H1 (cell line): ENCODE measurements around the gene CLDN7. TPM values are rescaled to one million over a fixed set of nuclear protein-coding genes. Genes with fewer than 3 reads are reported as not detected.
A peak's percentile ranks its signal among the peaks of the same experiment; 100 is the strongest.

Experiments
- CTCF ChIA-PET: fragments of 300-600 bp; sonication (Branson Sonifier 250); formaldehyde crosslinking; loops from one replicate; lab custom pipeline; 2021; ENCODE audit not compliant: partially characterized antibody; lab: Charles Lee
- POLR2A ChIA-PET: fragments of 300-600 bp; sonication (Branson Sonifier 250); formaldehyde crosslinking; loops from one replicate; lab custom pipeline; 2021; ENCODE audit warnings: inconsistent platforms; ENCODE audit not compliant: partially characterized antibody; lab: Charles Lee
- DNase-seq, 2 experiments: peaks; one replicate each; pipeline versions ENCODE4 v3.0.0 to v3.0.0-alpha.2; 2010 to 2022; ENCODE audit warnings: low spot score in 2 of 2, low read depth in 1 of 2, mixed read lengths in 1 of 2
- FAIRE-seq: peaks from 2 replicates; lab custom pipeline; 2011; peaks lifted over from hg19 to GRCh38; lab: Jason Lieb, UNC
- H2AFZ ChIP-seq: 2 replicates; pipeline ENCODE4 v1.8.1; 2012; ENCODE audit warnings: low read length, inconsistent platforms
- H2AK5ac ChIP-seq: 2 replicates; pipeline ENCODE4 v1.6.1; 2013; ENCODE audit warnings: low read depth, low read length
- H2BK120ac ChIP-seq: replicated peaks from 2 replicates; pipeline ENCODE3; 2013; ENCODE audit warnings: low read depth, low read length, inconsistent platforms
- H2BK12ac ChIP-seq: 2 replicates; pipeline ENCODE4 v1.6.1; 2013; ENCODE audit warnings: low read depth, low read length
- H2BK15ac ChIP-seq: 2 replicates; pipeline ENCODE4 v1.6.1; 2013; ENCODE audit warnings: low read length
- H2BK20ac ChIP-seq: 2 replicates; pipeline ENCODE4 v1.6.1; 2013; ENCODE audit warnings: low read length
- H2BK5ac ChIP-seq: 2 replicates; pipeline ENCODE4 v1.6.1; 2013; ENCODE audit warnings: low read depth, low read length
- H3K14ac ChIP-seq: 2 replicates; pipeline ENCODE4 v1.6.1; 2013; ENCODE audit warnings: inconsistent platforms; ENCODE audit not compliant: insufficient read length
- H3K18ac ChIP-seq: 2 replicates; pipeline ENCODE4 v1.6.1; 2013; ENCODE audit warnings: low read length; ENCODE audit errors: extremely low read depth
- H3K23ac ChIP-seq: 2 replicates; pipeline ENCODE4 v1.6.1; 2013; ENCODE audit warnings: inconsistent platforms; ENCODE audit not compliant: insufficient read length
- H3K23me2 ChIP-seq: 2 replicates; pipeline ENCODE4 v1.6.1; 2013; ENCODE audit warnings: low read depth, low read length
- H3K27ac ChIP-seq: 2 replicates; pipeline ENCODE4 v1.6.1; 2011; ENCODE audit warnings: low read depth, low read length, inconsistent platforms
- H3K27me3 ChIP-seq, 4 experiments: replicated peaks in 1 of 4; 1 replicate in 1 of 4; 2 replicates in 3 of 4; pipeline versions ENCODE4 v1.6.1 to v1.8.1; 2011 to 2013; ENCODE audit warnings: low read length in 3 of 4, mild to moderate bottlenecking in 3 of 4, inconsistent platforms in 2 of 4, mixed read lengths in 2 of 4, moderate library complexity in 1 of 4; ENCODE audit not compliant: control insufficient read depth in 3 of 4, insufficient read depth in 3 of 4; ENCODE audit errors: extremely low read depth in 1 of 4
- H3K36me3 ChIP-seq, 4 experiments: 2 replicates each; pipeline versions ENCODE4 v1.6.1 to v1.8.1; 2011 to 2013; ENCODE audit warnings: mild to moderate bottlenecking in 4 of 4, low read length in 3 of 4, moderate library complexity in 2 of 4, control low read depth in 1 of 4, inconsistent platforms in 1 of 4; ENCODE audit not compliant: insufficient read depth in 4 of 4, control insufficient read depth in 2 of 4
- H3K4ac ChIP-seq: replicated peaks from 2 replicates; pipeline ENCODE3; 2013; ENCODE audit warnings: low read length, low read depth, mixed read lengths, inconsistent platforms; ENCODE audit not compliant: insufficient read length
- H3K4me1 ChIP-seq, 4 experiments: replicated peaks in 1 of 4; 1 replicate in 1 of 4; 2 replicates in 3 of 4; pipeline versions ENCODE4 v1.6.1 to v1.8.1; 2011 to 2013; ENCODE audit warnings: low read length in 3 of 4, inconsistent platforms in 2 of 4, mixed read lengths in 1 of 4; ENCODE audit not compliant: insufficient read depth in 4 of 4, control insufficient read depth in 3 of 4
- H3K4me2 ChIP-seq, 2 experiments: 2 replicates each; pipeline versions ENCODE4 v1.6.1 to v1.8.1; 2011 to 2013; ENCODE audit warnings: low read depth in 2 of 2, low read length in 2 of 2, control low read depth in 1 of 2, inconsistent platforms in 1 of 2, mild to moderate bottlenecking in 1 of 2; ENCODE audit not compliant: insufficient read depth in 1 of 2
- H3K4me3 ChIP-seq, 4 experiments: fragments of 200-600, 300-600 bp in 1 of 4; sonication (generic), shearing (Covaris generic), sonication (Bioruptor Twin) in 1 of 4; 2 replicates each; pipeline versions ENCODE4 v1.5.1 to v1.8.1; 2011 to 2016; ENCODE audit warnings: low read length in 4 of 4, low read depth in 3 of 4, control low read depth in 2 of 4, inconsistent platforms in 2 of 4, mild to moderate bottlenecking in 2 of 4, mixed read lengths in 1 of 4, moderate library complexity in 1 of 4; ENCODE audit not compliant: insufficient read depth in 2 of 4; ENCODE audit errors: extremely low read depth in 1 of 4
- H3K56ac ChIP-seq: replicated peaks from 2 replicates; pipeline ENCODE3; 2013; ENCODE audit warnings: low read depth, mild to moderate bottlenecking, mixed read lengths, low read length, inconsistent platforms; ENCODE audit not compliant: insufficient read length
- H3K79me1 ChIP-seq: 2 replicates; pipeline ENCODE4 v1.6.1; 2013; ENCODE audit warnings: low read depth, low read length, control low read depth
- H3K79me2 ChIP-seq, 2 experiments: 2 replicates each; pipeline versions ENCODE4 v1.6.1 to v1.8.1; 2012 to 2013; ENCODE audit warnings: low read length in 2 of 2, mild to moderate bottlenecking in 2 of 2, inconsistent platforms in 1 of 2; ENCODE audit not compliant: insufficient read depth in 2 of 2, control insufficient read depth in 1 of 2
- H3K9ac ChIP-seq, 4 experiments: replicated peaks in 1 of 4; 1 replicate in 1 of 4; 2 replicates in 3 of 4; pipeline versions ENCODE4 v1.6.1 to v1.8.1; 2011 to 2013; ENCODE audit warnings: low read depth in 3 of 4, low read length in 3 of 4, control low read depth in 2 of 4, mild to moderate bottlenecking in 2 of 4, moderate library complexity in 2 of 4, inconsistent platforms in 1 of 4; ENCODE audit errors: extremely low read depth in 1 of 4
- H3K9me3 ChIP-seq, 2 experiments: 2 replicates each; pipeline versions ENCODE4 v1.6.1 to v1.8.1; 2012 to 2013; ENCODE audit warnings: mild to moderate bottlenecking in 2 of 2, moderate library complexity in 2 of 2, control low read depth in 1 of 2, inconsistent platforms in 1 of 2, low read depth in 1 of 2, low read length in 1 of 2, mixed read lengths in 1 of 2; ENCODE audit not compliant: insufficient read depth in 2 of 2
- H4K20me1 ChIP-seq, 2 experiments: replicated peaks in 1 of 2; 2 replicates each; pipeline versions ENCODE3 to v1.8.1; 2011 to 2013; ENCODE audit warnings: inconsistent platforms in 2 of 2, low read length in 2 of 2, mild to moderate bottlenecking in 1 of 2; ENCODE audit not compliant: insufficient read depth in 2 of 2, control insufficient read depth in 1 of 2
- H4K5ac ChIP-seq: 2 replicates; pipeline ENCODE4 v1.6.1; 2013; ENCODE audit warnings: low read length, low read depth, mixed read lengths, inconsistent platforms; ENCODE audit not compliant: insufficient read length
- H4K8ac ChIP-seq: 2 replicates; pipeline ENCODE4 v1.8.0; 2013; ENCODE audit warnings: mild to moderate bottlenecking, moderate library complexity, low read length, inconsistent platforms; ENCODE audit not compliant: insufficient read depth; ENCODE audit errors: extremely low read depth
- H4K91ac ChIP-seq: replicated peaks from 2 replicates; pipeline ENCODE3; 2013; ENCODE audit warnings: low read length, mixed read lengths, inconsistent platforms; ENCODE audit not compliant: insufficient read length
- BRCA1 ChIP-seq: IDR thresholded peaks from 2 replicates; pipeline ENCODE4 v1.6.1; 2012; ENCODE audit warnings: low read depth, low read length, improper control_type of control experiment
- CHD2 ChIP-seq: IDR thresholded peaks from 2 replicates; pipeline ENCODE4 v1.6.1; 2012; ENCODE audit warnings: low read length, improper control_type of control experiment
- MAX ChIP-seq: IDR thresholded peaks from 2 replicates; pipeline ENCODE4 v1.6.1; 2012; ENCODE audit warnings: inconsistent platforms
- RXRA ChIP-seq: IDR thresholded peaks from 2 replicates; pipeline ENCODE4 v1.6.1; 2011; ENCODE audit warnings: low read depth, mild to moderate bottlenecking, low read length, moderate library complexity; ENCODE audit not compliant: insufficient read depth
- SIN3A ChIP-seq, 2 experiments: IDR thresholded peaks in 1 of 2; conservative IDR thresholded peaks in 1 of 2; 2 replicates each; pipeline ENCODE4 v1.6.1; 2011 to 2012; ENCODE audit warnings: low read length in 2 of 2, improper control_type of control experiment in 1 of 2, low read depth in 1 of 2, mild to moderate bottlenecking in 1 of 2
- WGBS, 2 experiments: shearing (Covaris generic) in 1 of 2; methylation state at CpG; one replicate each; pipeline versions ENCODE4 v1.1.6 to v1.1.7; 2013 to 2015; ENCODE audit warnings: low lambda C conversion rate in 2 of 2, mixed read lengths in 2 of 2, inconsistent platforms in 1 of 2, low coverage in 1 of 2, missing lambda C conversion rate in 1 of 2; ENCODE audit not compliant: insufficient replicate concordance in 2 of 2, insufficient coverage in 1 of 2, insufficient read length in 1 of 2; ENCODE audit errors: extremely low coverage in 1 of 2, missing lambda C conversion rate in 1 of 2; 5-methylcytosine and 5-hydroxymethylcytosine counted together
- polyA plus RNA-seq, 7 experiments: library from polyadenylated mRNA; depleted of rRNA in 3 of 7; stranded (reverse) in 5 of 7; unstranded in 2 of 7; fragments of >200 nt in 5 of 7; fragments of 200-250 nt in 2 of 7; gene quantifications; 1 replicate in 5 of 7; 2 replicates in 1 of 7; 4 replicates in 1 of 7; pipeline versions ENCODE4 v1.2.1 to v1.2.3, GENCODE V29; 2011 to 2013; ENCODE audit warnings: missing spikeins in 2 of 7, mixed read lengths in 2 of 7
- total RNA-seq: library from RNA; stranded (reverse); fragmentation: NEBNext Ultra II Directional; extraction: Animal tissue kit (Norgen Biotek cat#: 25700); gene quantifications from 2 replicates; pipeline ENCODE4 v1.2.1, GENCODE V29; 2021

CLDN7 gene
- total and polyA plus RNA-seq, 2 of the 8 experiments (the other 6 are each of a cell fraction or from before 2014, with no cell fraction given): 118 to 119 TPM

GRCh38 chr17:7211491-7212273, 50.6 kb downstream of the CLDN7 start:
- no peak for TF ChIP-seq RXRA
- TF ChIP-seq SIN3A (conservative IDR thresholded peaks at IDR 0.05 in 1 of 2, IDR thresholded peaks at IDR 0.05 in 1 of 2; ENCODE audit: low read depth in 1 of 2, low read length in 2 of 2): 0 out of 4 replicates have a peak, but pooled peaks of 1 of the 2 experiments have one; percentile 39
- peak; percentile 64 for TF ChIP-seq BRCA1
- peak; percentile 90 for TF ChIP-seq CHD2
- TF ChIP-seq MAX: peak; percentile 60
- peak overlapping the region; percentile 87 to 96 for H3K4me2 ChIP-seq
- no peak overlapping the region for H3K23ac ChIP-seq

More at GRCh38 chr17:7211491-7212273, 50.6 kb downstream of the CLDN7 start:
- H3K36me3 ChIP-seq: no peaks in the 10 kb centered on the region
- H3K4me1 ChIP-seq: peaks cover 6 to 55% (median 35%) of the 10 kb centered on the region in 4 experiments
- H3K4me3 ChIP-seq: peak overlapping the region; percentile 56 to 75 (median 62)
- ChIA-PET POLR2A (interaction anchor here (0.6 to 2.5 kb wide), 4 partner anchors 13 to 45 kb away, joined by 3 to 9 read pairs (median 4); partner anchors contain the start of gene GABARAP), CTCF (no interaction called here)
- H3K9ac ChIP-seq: peak overlapping the region in 3 of 4 experiments; percentile 24 to 49 (median 34); a peak in 5 of 7 replicates
- peaks cover 0 to 56% of the 10 kb centered on the region in 2 experiments; a peak in 2 of 4 replicates for H3K79me2 ChIP-seq
- no peaks in the 10 kb centered on the region; a peak in 1 of 7 replicates for H3K27me3 ChIP-seq
- peaks cover 36% of the 10 kb centered on the region; the same call in 1 of the 2 replicates for H3K23me2 ChIP-seq
- H3K4ac ChIP-seq: peak overlapping the region; percentile 57
- peak overlapping the region; percentile 38 for H4K5ac ChIP-seq
- FAIRE-seq (no peak), DNase-seq (no peak)
- 12% methylated on average over 16 of the region's 37 CpGs; no CpG with 5 or more reads in 1 of the 2 experiments for WGBS, 2 experiments
- 0 out of 2 replicates have a peak overlapping the region, but pooled peaks have one; percentile 32 for H2BK20ac ChIP-seq
- H2BK12ac ChIP-seq: no peak overlapping the region
- 0 out of 2 replicates have a peak overlapping the region, but pooled peaks have one; percentile 7 for H2AFZ ChIP-seq
- H3K9me3 ChIP-seq: no peaks in the 10 kb centered on the region
- peak overlapping the region; percentile 52; the same call in 1 of the 2 replicates for H2BK5ac ChIP-seq
- no peak overlapping the region for H2BK120ac ChIP-seq
- no peak overlapping the region for H4K91ac ChIP-seq
- H2AK5ac ChIP-seq: 0 out of 2 replicates have a peak overlapping the region, but pooled peaks have one; percentile 82
- 0 out of 2 replicates have a peak overlapping the region, but pooled peaks have one; percentile 81 for H2BK15ac ChIP-seq
- no peak overlapping the region for H3K14ac ChIP-seq
- peaks cover 13% of the 10 kb centered on the region for H3K79me1 ChIP-seq
- peaks cover 0 to 2% of the 10 kb centered on the region in 2 experiments for H4K20me1 ChIP-seq
- peak overlapping the region; percentile 38 for H3K56ac ChIP-seq
- no peak overlapping the region for H4K8ac ChIP-seq
- 0 out of 2 replicates have a peak overlapping the region, but pooled peaks have one; percentile 8 for H3K27ac ChIP-seq
- H3K18ac ChIP-seq: peak overlapping the region; percentile 83
